SK-N-SH (cell line): ENCODE results near the gene LAPTM5. TPM values are rescaled to one million over a fixed set of nuclear protein-coding genes. Genes with fewer than 3 reads are reported as not detected.

ENCODE experiments used
- CTCF ChIA-PET: fragments of 300-600, 350-600 bp; formaldehyde crosslinking; extraction: SDS; loops from one replicate; lab custom pipeline; 2021; lab: Yijun Ruan, JAX
- POLR2A ChIA-PET: fragments of 350-600 bp; sonication (Branson Sonifier 250); formaldehyde crosslinking; extraction: SDS; loops from one replicate; lab custom pipeline; 2020; ENCODE audit warnings: antibody characterized with exemption, inconsistent platforms; lab: Yijun Ruan, JAX
- DNase-seq: peaks from one replicate; pipeline ENCODE4 v3.0.0; 2012
- H2AFZ ChIP-seq: fragments of 200-600 bp; sonication (generic); 2 replicates; pipeline ENCODE4 v1.8.1; 2016; ENCODE audit warnings: antibody characterized with exemption, mild to moderate bottlenecking, low read depth
- H3F3A ChIP-seq: fragments of 200-600 bp; sonication (generic); replicated peaks from 2 replicates; pipeline ENCODE3; 2016; ENCODE audit warnings: antibody characterized with exemption, mild to moderate bottlenecking; ENCODE audit not compliant: insufficient read depth
- H3K27ac ChIP-seq, 2 experiments: fragments of 200-500 bp in 1 of 2; fragments of 200-600 bp in 1 of 2; sonication (Bioruptor generic) in 1 of 2; sonication (generic), shearing (Covaris generic) in 1 of 2; 2 replicates each; pipeline versions ENCODE4 v1.5.1 to v1.6.1; 2014 to 2016; ENCODE audit warnings: low read depth in 2 of 2, inconsistent platforms in 1 of 2, low read length in 1 of 2, mild to moderate bottlenecking in 1 of 2, mixed read lengths in 1 of 2
- H3K27me3 ChIP-seq: fragments of 200-600 bp; sonication (generic), shearing (Covaris generic); 2 replicates; pipeline ENCODE4 v1.6.1; 2016; ENCODE audit warnings: mixed run types; ENCODE audit not compliant: insufficient read depth
- H3K36me3 ChIP-seq, 2 experiments: fragments of 200-500 bp in 1 of 2; fragments of 200-600 bp in 1 of 2; sonication (Bioruptor generic) in 1 of 2; sonication (generic) in 1 of 2; replicated peaks in 1 of 2; 2 replicates each; pipeline versions ENCODE3 to v1.5.1; 2014 to 2016; ENCODE audit warnings: low read length in 1 of 2, mild to moderate bottlenecking in 1 of 2; ENCODE audit not compliant: insufficient read depth in 2 of 2, control insufficient read depth in 1 of 2
- H3K4me1 ChIP-seq, 2 experiments: fragments of 200-500 bp in 1 of 2; fragments of 200-600 bp in 1 of 2; sonication (Bioruptor generic) in 1 of 2; sonication (generic), shearing (Covaris generic) in 1 of 2; 2 replicates each; pipeline versions ENCODE4 v1.5.1 to v1.6.1; 2014 to 2016; ENCODE audit warnings: low read depth in 1 of 2, low read length in 1 of 2, mixed run types in 1 of 2; ENCODE audit not compliant: insufficient read depth in 2 of 2, control insufficient read depth in 1 of 2
- H3K4me2 ChIP-seq: fragments of 200-600 bp; sonication (generic), shearing (Covaris generic); 2 replicates; pipeline ENCODE4 v1.6.1; 2017; ENCODE audit warnings: mixed run types
- H3K4me3 ChIP-seq, 2 experiments: fragments of 200-500 bp in 1 of 2; fragments of 200-600 bp in 1 of 2; sonication (Bioruptor generic) in 1 of 2; sonication (generic), shearing (Covaris generic) in 1 of 2; 2 replicates each; pipeline versions ENCODE4 v1.5.1 to v1.8.1; 2014 to 2016; ENCODE audit warnings: low read depth in 2 of 2, inconsistent platforms in 1 of 2, low read length in 1 of 2, mild to moderate bottlenecking in 1 of 2, mixed read lengths in 1 of 2, moderate library complexity in 1 of 2
- H3K79me2 ChIP-seq: fragments of 200-600 bp; sonication (generic); 2 replicates; pipeline ENCODE4 v1.8.1; 2017; ENCODE audit warnings: mild to moderate bottlenecking; ENCODE audit not compliant: insufficient read depth
- H3K9ac ChIP-seq: fragments of 200-600 bp; sonication (generic); 2 replicates; pipeline ENCODE4 v1.6.1; 2017; ENCODE audit warnings: mixed run types
- H3K9me2 ChIP-seq: fragments of 200-600 bp; sonication (generic); 2 replicates; pipeline ENCODE4 v1.6.1; 2017; ENCODE audit warnings: mixed run types
- H3K9me3 ChIP-seq: fragments of 200-600 bp; sonication (generic); 2 replicates; pipeline ENCODE4 v1.6.1; 2017; ENCODE audit warnings: mixed run types, mild to moderate bottlenecking, moderate library complexity
- H4K20me1 ChIP-seq: fragments of 200-600 bp; sonication (generic); 2 replicates; pipeline ENCODE4 v1.6.1; 2017; ENCODE audit warnings: mild to moderate bottlenecking, mixed run types; ENCODE audit not compliant: insufficient read depth
- EP300 ChIP-seq, 2 experiments: IDR thresholded peaks; 2 replicates each; pipeline versions ENCODE4 v1.4.0 to v1.6.1; 2012; ENCODE audit warnings: borderline replicate concordance in 1 of 2, low read depth in 1 of 2, low read length in 1 of 2
- FOXJ3 ChIP-seq: sonication (generic); formaldehyde crosslinking; IDR thresholded peaks from 2 replicates; pipeline ENCODE4 v1.5.1; 2020; ENCODE audit warnings: mild to moderate bottlenecking, missing genetic modification reagents
- GABPA ChIP-seq: IDR thresholded peaks from 2 replicates; pipeline ENCODE4 v1.4.0; 2012; ENCODE audit warnings: low read depth, mild to moderate bottlenecking
- GATA2 ChIP-seq: sonication (generic); formaldehyde crosslinking; IDR thresholded peaks from 2 replicates; pipeline ENCODE4 v1.5.0; 2020; ENCODE audit warnings: mild to moderate bottlenecking, missing genetic modification reagents
- JUND ChIP-seq: IDR thresholded peaks from 2 replicates; pipeline ENCODE4 v1.4.0; 2012
- MAX ChIP-seq: IDR thresholded peaks from 2 replicates; pipeline ENCODE4 v1.4.0; 2012; ENCODE audit warnings: low read depth
- MXI1 ChIP-seq: IDR thresholded peaks from 2 replicates; pipeline ENCODE4 v1.6.1; 2012; ENCODE audit warnings: mild to moderate bottlenecking, low read depth, low read length, improper control_type of control experiment
- NFIC ChIP-seq: IDR thresholded peaks from 2 replicates; pipeline ENCODE4 v1.4.0; 2012; ENCODE audit warnings: borderline replicate concordance
- NRF1 ChIP-seq: IDR thresholded peaks from 2 replicates; pipeline ENCODE4 v1.6.1; 2012; ENCODE audit warnings: low read depth, mild to moderate bottlenecking, low read length
- PBX3 ChIP-seq: IDR thresholded peaks from 2 replicates; pipeline ENCODE4; 2012
- RCOR1 ChIP-seq: fragments of 150-350 bp; IDR thresholded peaks from 2 replicates; pipeline ENCODE4 v1.6.1; 2017; ENCODE audit warnings: antibody characterized with exemption, low read length
- SIN3A ChIP-seq: IDR thresholded peaks from 2 replicates; pipeline ENCODE4 v1.6.1; 2012; ENCODE audit warnings: low read depth, mild to moderate bottlenecking, low read length, moderate library complexity, borderline replicate concordance
- SMC3 ChIP-seq: IDR thresholded peaks from 2 replicates; pipeline ENCODE4 v1.6.1; 2012; ENCODE audit warnings: low read depth, low read length, improper control_type of control experiment
- TAF1 ChIP-seq: IDR thresholded peaks from 2 replicates; pipeline ENCODE4 v1.6.1; 2012; ENCODE audit warnings: low read depth, mild to moderate bottlenecking, low read length, moderate library complexity, borderline replicate concordance
- TCF12 ChIP-seq: IDR thresholded peaks from 2 replicates; pipeline ENCODE4 v1.4.0; 2012
- TEAD4 ChIP-seq: IDR thresholded peaks from 2 replicates; pipeline ENCODE4 v1.4.0; 2012; ENCODE audit warnings: mild to moderate bottlenecking, borderline replicate concordance; ENCODE audit not compliant: insufficient read depth
- YY1 ChIP-seq: IDR thresholded peaks from 2 replicates; pipeline ENCODE4 v1.4.0; 2012; ENCODE audit warnings: low read depth, mild to moderate bottlenecking
- ZBTB33 ChIP-seq: IDR thresholded peaks from 2 replicates; pipeline ENCODE4 v1.4.0; 2012; ENCODE audit warnings: low read depth, borderline replicate concordance
- WGBS: methylation state at CpG from one replicate; pipeline ENCODE4 v1.1.6; 2017; ENCODE audit warnings: low lambda C conversion rate; 5-methylcytosine and 5-hydroxymethylcytosine counted together
- polyA plus RNA-seq, 3 experiments: library from polyadenylated mRNA; depleted of rRNA; stranded (reverse); fragments of >200 nt; gene quantifications; 2 replicates each; pipeline ENCODE4 v1.2.3, GENCODE V29; 2012
- TF ChIP-seq, protein P1 (sequence below): IDR thresholded peaks from 2 replicates; pipeline ENCODE4 v1.4.0; 2012; ENCODE audit warnings: low read depth, borderline replicate concordance
- TF ChIP-seq, protein P2 (sequence below): fragments of 150-350 bp; IDR thresholded peaks from 2 replicates; pipeline ENCODE4 v1.6.1; 2017; ENCODE audit warnings: antibody characterized with exemption, low read length, low read depth, borderline replicate concordance

Gene LAPTM5
- polyA plus RNA-seq, 1 of the 3 experiments (the other 2 are of a cell fraction): 1.1 TPM

DNA sequence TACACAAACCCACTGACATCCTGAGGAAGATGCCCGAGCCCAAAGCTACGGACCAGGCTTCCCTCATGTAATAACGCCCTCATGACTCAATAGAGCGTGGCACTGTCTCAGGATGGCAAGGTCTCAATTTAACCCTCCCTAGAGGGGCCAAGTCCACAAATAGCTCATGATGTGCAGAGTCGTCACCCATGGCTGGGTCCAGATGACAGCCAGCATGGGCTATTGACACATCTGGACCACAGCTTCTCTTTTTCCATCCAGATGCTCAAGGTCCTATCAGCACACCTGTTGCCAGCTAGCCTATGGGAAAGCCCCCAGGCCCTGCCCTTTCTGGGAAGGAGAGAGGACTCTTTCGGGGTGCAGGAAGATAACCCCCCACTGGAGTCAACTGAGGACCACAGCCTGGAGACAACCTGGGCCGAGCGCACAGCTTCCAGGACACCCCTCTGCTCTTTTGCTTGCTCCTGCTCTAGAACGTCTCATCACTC is 2.8 kb downstream of the LAPTM5 start:
- Histone ChIP-seq H3K36me3 (no peaks in the 10 kb centered on the region), H3K27me3 (no peaks in the 10 kb centered on the region)
- TF ChIP-seq, protein P1, sequence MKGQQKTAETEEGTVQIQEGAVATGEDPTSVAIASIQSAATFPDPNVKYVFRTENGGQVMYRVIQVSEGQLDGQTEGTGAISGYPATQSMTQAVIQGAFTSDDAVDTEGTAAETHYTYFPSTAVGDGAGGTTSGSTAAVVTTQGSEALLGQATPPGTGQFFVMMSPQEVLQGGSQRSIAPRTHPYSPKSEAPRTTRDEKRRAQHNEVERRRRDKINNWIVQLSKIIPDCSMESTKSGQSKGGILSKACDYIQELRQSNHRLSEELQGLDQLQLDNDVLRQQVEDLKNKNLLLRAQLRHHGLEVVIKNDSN: no peak
- TF ChIP-seq SIN3A (no peak), YY1 (no peak), JUND (no peak), TAF1 (no peak), MXI1 (no peak), NFIC (no peak), SMC3 (no peak), EP300 (IDR thresholded peaks at IDR 0.05; ENCODE audit: borderline replicate concordance in 1 of 2, low read depth in 1 of 2, low read length in 1 of 2) (no peak), NRF1 (no peak), ZBTB33 (no peak), GATA2 (CRISPR knock-in tag) (no peak), MAX (no peak), PBX3 (no peak), TEAD4 (no peak), RCOR1 (no peak), TCF12 (no peak), FOXJ3 (CRISPR knock-in tag) (no peak), GABPA (no peak)
- TF ChIP-seq, protein P2, sequence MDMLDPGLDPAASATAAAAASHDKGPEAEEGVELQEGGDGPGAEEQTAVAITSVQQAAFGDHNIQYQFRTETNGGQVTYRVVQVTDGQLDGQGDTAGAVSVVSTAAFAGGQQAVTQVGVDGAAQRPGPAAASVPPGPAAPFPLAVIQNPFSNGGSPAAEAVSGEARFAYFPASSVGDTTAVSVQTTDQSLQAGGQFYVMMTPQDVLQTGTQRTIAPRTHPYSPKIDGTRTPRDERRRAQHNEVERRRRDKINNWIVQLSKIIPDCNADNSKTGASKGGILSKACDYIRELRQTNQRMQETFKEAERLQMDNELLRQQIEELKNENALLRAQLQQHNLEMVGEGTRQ: no peak
- TF ChIP-seq, all 33 proteins: peak for 0
- ChIA-PET POLR2A (interaction anchor here (1.0 kb wide), 1 partner anchor 14 kb away, joined by 3 read pairs; no protein-coding TSS in a partner anchor), CTCF (interaction anchor here (1.7 to 4.7 kb wide), 2 partner anchors 25 to 36 kb away, joined by 3 to 24 read pairs; no protein-coding TSS in a partner anchor)
- Histone ChIP-seq H2AFZ (no peak overlapping the region), H3K4me3 (no peak overlapping the region), H3K79me2 (no peaks in the 10 kb centered on the region), H3K4me1 (peaks cover 2 to 5% of the 10 kb centered on the region in 2 experiments; a peak in 2 of 4 replicates), H3K9me2 (no peaks in the 10 kb centered on the region), H3K9ac (no peak overlapping the region), H4K20me1 (no peaks in the 10 kb centered on the region), H3K9me3 (no peaks in the 10 kb centered on the region), H3K4me2 (no peak overlapping the region), H3K27ac (no peak overlapping the region), H3F3A (no peaks in the 10 kb centered on the region)
- WGBS: 93% methylated on average over 8 of the region's 9 CpGs
- no peak for DNase-seq
